Measurements from ENCODE around the gene KMT2C.
"Not testable (repeated sequence)": the region's sequence is repeated elsewhere in the genome, so short reads cannot be mapped to it uniquely, and the experiment has no call there.

Gene KMT2C

GRCh38 chr7:152362128-152362926 is 73.5 kb downstream of the KMT2C start:
- no peak for DNase-seq (ENCODE audit: low spot score)

- DNase-seq (ENCODE audit: low spot score): no peak
These were observed 80.2 kb downstream of the KMT2C start for GRCh38 chr7:152355474-152356057.

GRCh38 chr7:152354061-152354460 is 81.7 kb downstream of the KMT2C start:
- no peak for DNase-seq (ENCODE audit: low spot score)

- not testable (repeated sequence) for DNase-seq (ENCODE audit: low spot score)
These were observed 82.5 kb downstream of the KMT2C start for GRCh38 chr7:152353281-152353680.

- not testable (repeated sequence) for DNase-seq (ENCODE audit: low spot score)
These were observed 84.1 kb downstream of the KMT2C start for GRCh38 chr7:152351747-152352146.

- no peak for DNase-seq (ENCODE audit: low spot score)
These were observed 84.6 kb downstream of the KMT2C start for GRCh38 chr7:152351168-152351567.

- DNase-seq (ENCODE audit: low spot score): no peak
These were observed 87.9 kb downstream of the KMT2C start for GRCh38 chr7:152347888-152348287.

- DNase-seq (ENCODE audit: low spot score): no peak
These were observed 91.5 kb downstream of the KMT2C start for GRCh38 chr7:152344253-152344652.

GRCh38 chr7:152342796-152343195 is 93.0 kb downstream of the KMT2C start:
- no peak for DNase-seq (ENCODE audit: low spot score)

- no peak for DNase-seq (ENCODE audit: low spot score)
These were observed 93.9 kb downstream of the KMT2C start for GRCh38 chr7:152341914-152342236.

GRCh38 chr7:152341039-152341913 is 94.5 kb downstream of the KMT2C start:
- no peak for DNase-seq (ENCODE audit: low spot score)

GRCh38 chr7:152340161-152340560 is 95.6 kb downstream of the KMT2C start:
- DNase-seq (ENCODE audit: low spot score): no peak

- no peak for DNase-seq (ENCODE audit: low spot score)
These were observed 97.2 kb downstream of the KMT2C start for GRCh38 chr7:152338561-152338960.

GRCh38 chr7:152336754-152337368 is 98.9 kb downstream of the KMT2C start:
- peak; percentile 24 for DNase-seq (ENCODE audit: low spot score)

- DNase-seq (ENCODE audit: low spot score): peak; percentile 18
These were observed 99.8 kb downstream of the KMT2C start for GRCh38 chr7:152335900-152336571.

GRCh38 chr7:152333134-152333533 is 102.7 kb downstream of the KMT2C start:
- DNase-seq (ENCODE audit: low spot score): no peak

- DNase-seq (ENCODE audit: low spot score): no peak
These were observed 105.0 kb downstream of the KMT2C start for GRCh38 chr7:152330827-152331226.

- DNase-seq (ENCODE audit: low spot score): no peak
These were observed 106.3 kb downstream of the KMT2C start for GRCh38 chr7:152329469-152329868.

GRCh38 chr7:152328234-152328633 is 107.6 kb downstream of the KMT2C start:
- no peak for DNase-seq (ENCODE audit: low spot score)

GRCh38 chr7:152315845-152316244 is 120.0 kb downstream of the KMT2C start:
- no peak for DNase-seq (ENCODE audit: low spot score)

GRCh38 chr7:152313831-152314604 is 121.8 kb downstream of the KMT2C start:
- no peak for DNase-seq (ENCODE audit: low spot score)

All from activated CD4-positive, alpha-beta T cell treated with anti-CD3 and anti-CD28 coated beads, Interleukin-2, Interleukin-4, amounts not matched to agents 100 ng/mL and 50 ng/mL, durations not matched to agents 16 hours and 8 hours (primary cell).